ENCODE data around the gene RGN. TPM values are rescaled to one million over a fixed set of nuclear protein-coding genes. Genes with fewer than 3 reads are reported as not detected.

The RGN gene
- 1 to 10 TPM; 3.9 to 5.6 TPM for total RNA-seq
- 1.4 TPM for polyA plus RNA-seq (2013, experiment 1 of 2)
- polyA plus RNA-seq (2013, experiment 2 of 2): 1.7 TPM
- long read RNA-seq, experiment 1, partial matches to known transcripts: 0 of 1 reads
- long read RNA-seq, experiment 1, other reads (novel, unspliced or antisense): 1 of 1 reads
- long read RNA-seq, experiment 2: 0 reads
- long read RNA-seq, experiment 3, transcript RGN-202 (7 exons, 1,611 nt): major isoform, 14 of 17 reads
- long read RNA-seq, experiment 3, partial matches to known transcripts: 0 of 17 reads
- long read RNA-seq, experiment 3, other reads (novel, unspliced or antisense): 2 of 17 reads
- long read RNA-seq, experiment 4, partial matches to known transcripts: 1 of 9 reads
- long read RNA-seq, experiment 4, other reads (novel, unspliced or antisense): 6 of 9 reads

GRCh38 chrX:47078129-47079043, at the start of gene RGN:
Gene RGN (plus strand): TSS chrX:47078443. CDS start chrX:47081145, 2,702 bp downstream.
- no peak for TF ChIP-seq CTCF (conservative IDR thresholded peaks at IDR 0.05)
- DNase-seq: peak; percentile 69
- H3K9me3 Mint-ChIP-seq: peaks cover 58% of the 10 kb centered on the region
- no peak within 1 kb of the TSS for H3K4me3 ChIP-seq (ENCODE audit: low read length)
- H3K27ac ChIP-seq (ENCODE audit: low read depth, low read length): no peak within 1 kb of the TSS
- no peak within 1 kb of the TSS for H3K9ac ChIP-seq (ENCODE audit: extremely low read depth, low read length, poor library complexity, severe bottlenecking)
- H3K27ac Mint-ChIP-seq: no peak within 1 kb of the TSS
- H3K4me3 Mint-ChIP-seq: peak within 1 kb of the TSS; percentile 42
- no peaks in the 10 kb centered on the region for H3K36me3 ChIP-seq (ENCODE audit: control insufficient read depth, insufficient read depth, low read length)
- WGBS, 2 experiments (ENCODE audit: insufficient coverage in 1 of 2, insufficient read length in 1 of 2): 34 to 66% methylated on average over 11 to 57 of the region's 59 CpGs
- H3K9me3 ChIP-seq (ENCODE audit: control insufficient read depth, low read length): no peaks in the 10 kb centered on the region
- no peaks in the 10 kb centered on the region for H3K27me3 Mint-ChIP-seq (ENCODE audit: insufficient read depth)
- H3K36me3 Mint-ChIP-seq (ENCODE audit: low read depth): no peaks in the 10 kb centered on the region
- peaks cover 9% of the 10 kb centered on the region for H3K4me1 Mint-ChIP-seq
- H3K4me1 ChIP-seq (ENCODE audit: control insufficient read depth, insufficient read depth, low read length): no peaks in the 10 kb centered on the region
- no peaks in the 10 kb centered on the region for H3K27me3 ChIP-seq (ENCODE audit: control insufficient read depth, insufficient read depth, low read length, poor library complexity, severe bottlenecking)

GRCh38 chrX:47030339-47030738, 47.9 kb upstream of the RGN start:
- TF ChIP-seq CTCF (conservative IDR thresholded peaks at IDR 0.05): peak; percentile 82

GRCh38 chrX:47047989-47048388, 30.3 kb upstream of the RGN start:
- peak; percentile 28 for TF ChIP-seq CTCF (conservative IDR thresholded peaks at IDR 0.05)
- Histone ChIP-seq H3K9ac (ENCODE audit: extremely low read depth, low read length, poor library complexity, severe bottlenecking) (no peak overlapping the region), H3K27ac (ENCODE audit: low read depth, low read length) (no peak overlapping the region), H3K4me1 (ENCODE audit: control insufficient read depth, insufficient read depth, low read length) (no peaks in the 10 kb centered on the region), H3K9me3 (ENCODE audit: control insufficient read depth, low read length) (peaks cover 18% of the 10 kb centered on the region), H3K4me3 (ENCODE audit: low read length) (no peak overlapping the region), H3K27me3 (ENCODE audit: control insufficient read depth, insufficient read depth, low read length, poor library complexity, severe bottlenecking) (no peaks in the 10 kb centered on the region), H3K36me3 (ENCODE audit: control insufficient read depth, insufficient read depth, low read length) (peaks cover 3% of the 10 kb centered on the region)
- WGBS, 2 experiments (ENCODE audit: insufficient coverage in 1 of 2, insufficient read length in 1 of 2): 63 to 72% methylated on average over 1 to 5 of the region's 5 CpGs
- Mint-ChIP-seq H3K4me1 (peaks cover 7% of the 10 kb centered on the region), H3K9me3 (peaks cover 55% of the 10 kb centered on the region), H3K36me3 (ENCODE audit: low read depth) (peaks cover 16% of the 10 kb centered on the region), H3K4me3 (no peak overlapping the region), H3K27me3 (ENCODE audit: insufficient read depth) (no peaks in the 10 kb centered on the region), H3K27ac (peak overlapping the region; percentile 68)
- DNase-seq: peak; percentile 40

More at GRCh38 chrX:47030339-47030738, 47.9 kb upstream of the RGN start:
- Histone ChIP-seq H3K4me1 (ENCODE audit: control insufficient read depth, insufficient read depth, low read length) (no peaks in the 10 kb centered on the region), H3K9me3 (ENCODE audit: control insufficient read depth, low read length) (no peaks in the 10 kb centered on the region), H3K9ac (ENCODE audit: extremely low read depth, low read length, poor library complexity, severe bottlenecking) (no peak overlapping the region), H3K36me3 (ENCODE audit: control insufficient read depth, insufficient read depth, low read length) (peaks cover 12% of the 10 kb centered on the region), H3K27me3 (ENCODE audit: control insufficient read depth, insufficient read depth, low read length, poor library complexity, severe bottlenecking) (no peaks in the 10 kb centered on the region), H3K4me3 (ENCODE audit: low read length) (no peak overlapping the region), H3K27ac (ENCODE audit: low read depth, low read length) (no peak overlapping the region)
- no peak overlapping the region for H3K4me3 Mint-ChIP-seq
- H3K27me3 Mint-ChIP-seq (ENCODE audit: insufficient read depth): no peaks in the 10 kb centered on the region
- no peak overlapping the region for H3K27ac Mint-ChIP-seq
- DNase-seq: no peak
- peaks cover 47% of the 10 kb centered on the region for H3K9me3 Mint-ChIP-seq
- peaks cover 3% of the 10 kb centered on the region for H3K4me1 Mint-ChIP-seq
- peaks cover 16% of the 10 kb centered on the region for H3K36me3 Mint-ChIP-seq (ENCODE audit: low read depth)

Measured in endodermal cell (in vitro differentiated cells).